K562 (cell line): ENCODE measurements around the gene UHMK1. TPM values are rescaled to one million over a fixed set of nuclear protein-coding genes. Genes with fewer than 3 reads are reported as not detected.

Source experiments
- CAMTA2 ChIP-seq: fragments of 250-450 bp; sonication (Bioruptor Pico); conservative IDR thresholded peaks from 2 replicates; pipeline ENCODE4 v1.5.1; 2022
- CBX8 ChIP-seq: fragments of 200-600 bp; sonication (generic); IDR thresholded peaks from 2 replicates; pipeline ENCODE4 v1.6.1; 2012; ENCODE audit warnings: borderline replicate concordance, mixed run types, low read depth, mild to moderate bottlenecking, moderate library complexity, mixed read lengths, low read length, control low read depth, inconsistent platforms; ENCODE audit not compliant: poor library complexity, severe bottlenecking; ENCODE audit errors: extremely low read depth
- EHMT2 ChIP-seq: fragments of 450-650 bp; IDR thresholded peaks from 2 replicates; pipeline ENCODE4 v1.6.1; 2018; ENCODE audit warnings: antibody characterized with exemption
- GATA2 ChIP-seq: sonication (generic); formaldehyde crosslinking; IDR thresholded peaks from 2 replicates; pipeline ENCODE4 v1.4.0; 2020; ENCODE audit warnings: mild to moderate bottlenecking, missing genetic modification reagents
- GATAD2B ChIP-seq: fragments of 450-650 bp; IDR thresholded peaks from 2 replicates; pipeline ENCODE4 v1.6.1; 2017; ENCODE audit warnings: mild to moderate bottlenecking, borderline replicate concordance
- HDGF ChIP-seq: fragments of 450-650 bp; IDR thresholded peaks from 2 replicates; pipeline ENCODE4 v1.6.1; 2016
- ILF3 ChIP-seq: fragments of 450-650 bp; IDR thresholded peaks from 2 replicates; pipeline ENCODE4 v1.6.1; 2018; ENCODE audit warnings: antibody characterized with exemption, mild to moderate bottlenecking, moderate library complexity, borderline replicate concordance
- L3MBTL2 ChIP-seq: fragments of 450-650 bp; IDR thresholded peaks from 2 replicates; pipeline ENCODE4 v1.6.1; 2016; ENCODE audit warnings: mild to moderate bottlenecking, moderate library complexity
- MAFK ChIP-seq: IDR thresholded peaks from 2 replicates; pipeline ENCODE4 v1.6.1; 2011; ENCODE audit warnings: low read length, improper control_type of control experiment
- MYC ChIP-seq, 2 experiments: fragments of 250-450 bp in 1 of 2; sonication (Bioruptor Pico) in 1 of 2; IDR thresholded peaks; 2 replicates each; pipeline versions ENCODE4 v1.5.1 to v1.6.1; 2012 to 2021; ENCODE audit warnings: low read depth in 2 of 2, borderline replicate concordance in 1 of 2, improper control_type of control experiment in 1 of 2, low read length in 1 of 2, mild to moderate bottlenecking in 1 of 2, moderate library complexity in 1 of 2
- NR0B1 ChIP-seq: fragments of 450-650 bp; IDR thresholded peaks from one replicate; pipeline ENCODE4 v1.6.1; 2018; ENCODE audit warnings: mild to moderate bottlenecking, moderate library complexity; ENCODE audit not compliant: partially characterized antibody
- NR1H2 ChIP-seq: sonication (generic); formaldehyde crosslinking; IDR thresholded peaks from 2 replicates; pipeline ENCODE4 v1.4.0; 2020; ENCODE audit warnings: mild to moderate bottlenecking, missing genetic modification reagents
- PHF20 ChIP-seq: fragments of 450-650 bp; IDR thresholded peaks from 2 replicates; pipeline ENCODE4 v1.6.1; 2018; ENCODE audit not compliant: partially characterized antibody
- POLR2G ChIP-seq: fragments of 200-400 bp; formaldehyde crosslinking; IDR thresholded peaks from 2 replicates; pipeline ENCODE4 v1.6.1; 2017; ENCODE audit warnings: low read depth, mild to moderate bottlenecking, antibody characterized with exemption, low read length, moderate library complexity
- POU5F1 ChIP-seq: fragments of 150-350 bp; IDR thresholded peaks from 2 replicates; pipeline ENCODE4 v1.6.1; 2014; ENCODE audit warnings: borderline replicate concordance, low read length, low read depth, mild to moderate bottlenecking; ENCODE audit not compliant: partially characterized antibody
- RFX1 ChIP-seq: fragments of 450-650 bp; IDR thresholded peaks from 2 replicates; pipeline ENCODE4 v1.6.1; 2016; ENCODE audit warnings: mild to moderate bottlenecking, moderate library complexity
- SMAD1 ChIP-seq: fragments of 150-350 bp; IDR thresholded peaks from 2 replicates; pipeline ENCODE4 v1.6.1; 2014; ENCODE audit warnings: low read length, low read depth; ENCODE audit not compliant: partially characterized antibody
- SREBF1 ChIP-seq: fragments of 150-350 bp; IDR thresholded peaks from 2 replicates; pipeline ENCODE4 v1.6.1; 2014; ENCODE audit warnings: antibody characterized with exemption, low read depth, low read length, borderline replicate concordance
- TGIF2 ChIP-seq: sonication (generic); formaldehyde crosslinking; IDR thresholded peaks from 2 replicates; pipeline ENCODE4 v1.8.1; 2022; ENCODE audit warnings: mild to moderate bottlenecking, missing genetic modification reagents, moderate library complexity
- U2AF1 ChIP-seq: fragments of 200-400 bp; formaldehyde crosslinking; optimal IDR thresholded peaks from 2 replicates; pipeline ENCODE3; 2017; ENCODE audit warnings: mild to moderate bottlenecking, low read depth, low read length, moderate library complexity
- YY1 ChIP-seq, 3 experiments: IDR thresholded peaks; 2 replicates each; pipeline ENCODE4 v1.6.1; 2011; ENCODE audit warnings: low read length in 2 of 3, mild to moderate bottlenecking in 2 of 3, moderate library complexity in 2 of 3, borderline replicate concordance in 1 of 3, control low read depth in 1 of 3, low read depth in 1 of 3; ENCODE audit not compliant: insufficient read depth in 3 of 3, insufficient replicate concordance in 2 of 3, control insufficient read depth in 1 of 3, insufficient read length in 1 of 3; ENCODE audit errors: extremely low read depth in 1 of 3
- ZBTB7A ChIP-seq: IDR thresholded peaks from 2 replicates; pipeline ENCODE4 v1.6.1; 2011; ENCODE audit warnings: low read depth, mild to moderate bottlenecking, low read length, moderate library complexity, borderline replicate concordance; ENCODE audit not compliant: control insufficient read depth
- ZEB2 ChIP-seq: fragments of 450-650 bp; IDR thresholded peaks from 2 replicates; pipeline ENCODE4 v1.6.1; 2016
- ZFP1 ChIP-seq: fragments of 450-650 bp; formaldehyde crosslinking; IDR thresholded peaks from 2 replicates; pipeline ENCODE4 v1.4.0; 2020; ENCODE audit warnings: mild to moderate bottlenecking, mixed read lengths
- ZNF431 ChIP-seq: sonication (generic); formaldehyde crosslinking; IDR thresholded peaks from 2 replicates; pipeline ENCODE4 v1.8.0; 2022; ENCODE audit warnings: mild to moderate bottlenecking, missing genetic modification reagents
- ZNF699 ChIP-seq: fragments of 250-450 bp; sonication (Bioruptor Pico); IDR thresholded peaks from 2 replicates; pipeline ENCODE4 v1.8.0; 2021; ENCODE audit warnings: mild to moderate bottlenecking, moderate library complexity; ENCODE audit not compliant: insufficient replicate concordance
- ZNF79 ChIP-seq: fragments of 250-450 bp; sonication (Bioruptor Pico); IDR thresholded peaks from 2 replicates; pipeline ENCODE4 v1.4.0; 2020; ENCODE audit warnings: low read depth, mild to moderate bottlenecking, moderate library complexity
- polyA plus RNA-seq, 8 experiments: library from polyadenylated mRNA; depleted of rRNA in 4 of 8; stranded (reverse) in 5 of 8; unstranded in 3 of 8; fragments of >200 nt; fragmentation: Nextera tagmentation in 2 of 8; fragmentation: Illumina TruSeq in 1 of 8; extraction: Ambion mirVana in 2 of 8; extraction: Trizol in 1 of 8; gene quantifications; 2 replicates each; pipeline versions ENCODE4 v1.2.1 to v1.2.3, GENCODE V29; 2011 to 2014; ENCODE audit warnings: inconsistent platforms in 1 of 8, missing spikeins in 1 of 8
- total RNA-seq, 7 experiments: library from RNA; depleted of rRNA in 6 of 7; stranded (reverse); fragments of >200 nt in 6 of 7; fragmentation: Illumina TruSeq in 2 of 7; extraction: Trizol in 2 of 7; gene quantifications; 2 replicates each; pipeline versions ENCODE4 v1.2.1 to v1.2.3, GENCODE V29; 2011 to 2021; ENCODE audit warnings: low replicate concordance in 1 of 7

Gene UHMK1
- total and polyA plus RNA-seq, 9 of the 15 experiments (the other 6 are each of a cell fraction or from before 2014, with no cell fraction given), result 13.1 to 72.4 (median 38.3) TPM

GRCh38 chr1:162561616-162562469 is 64.2 kb downstream of the UHMK1 start, which contains the start of gene UAP1 (continued):
- TF ChIP-seq ZNF431 (CRISPR knock-in tag) (peak; percentile 29), ZNF79 (CRISPR knock-in tag) (no peak), ZFP1 (no peak), GATAD2B (peak; percentile 55; the same call in 1 of the 2 replicates), PHF20 (peak; percentile 60), SMAD1 (no peak), YY1 (IDR thresholded peaks at IDR 0.05; ENCODE audit: borderline replicate concordance in 1 of 3, control insufficient read depth in 1 of 3, extremely low read depth in 1 of 3, insufficient read depth in 3 of 3, insufficient read length in 1 of 3, insufficient replicate concordance in 2 of 3, low read depth in 1 of 3, low read length in 2 of 3) (peak in 2 of 3 experiments; percentile 23 to 73), CAMTA2 (CRISPR knock-in tag) (0 out of 2 replicates have a peak, but pooled peaks have one; percentile 78), MYC (IDR thresholded peaks at IDR 0.05; ENCODE audit: low read depth, low read length) (peak; percentile 83), MYC (CRISPR knock-in tag; IDR thresholded peaks at IDR 0.05; ENCODE audit: borderline replicate concordance, low read depth) (0 out of 2 replicates have a peak, but pooled peaks have one; percentile 11), MAFK (no peak), ZEB2 (no peak), ZBTB7A (peak; percentile 77; the same call in 1 of the 2 replicates), NR0B1 (no peak), L3MBTL2 (no peak), SREBF1 (no peak), POLR2G (peak; percentile 98), POU5F1 (no peak), EHMT2 (no peak), GATA2 (CRISPR knock-in tag) (no peak), TGIF2 (peak; percentile 86), CBX8 (no peak), NR1H2 (CRISPR knock-in tag) (no peak; the same call in 1 of the 2 replicates), HDGF (no peak), ILF3 (peak; percentile 79; the same call in 1 of the 2 replicates), RFX1 (no peak), U2AF1 (peak; percentile 94), ZNF699 (no peak)
